HepG2 (cell line): Measurements from ENCODE around the gene TTC16. TPM values are rescaled to one million over a fixed set of nuclear protein-coding genes. Genes with fewer than 3 reads are reported as not detected.

Source experiments
- CEBPG ChIP-seq: IDR thresholded peaks from 2 replicates; pipeline ENCODE4 v1.6.1; 2016
- ESRRA ChIP-seq: sonication (generic); formaldehyde crosslinking; IDR thresholded peaks from 2 replicates; pipeline ENCODE4 v1.5.1; 2020; ENCODE audit warnings: mild to moderate bottlenecking, low read depth, missing genetic modification reagents
- HNRNPUL1 ChIP-seq: fragments of 200-400 bp; formaldehyde crosslinking; IDR thresholded peaks from 2 replicates; pipeline ENCODE4 v1.6.1; 2017; ENCODE audit warnings: low read depth, mild to moderate bottlenecking, low read length, moderate library complexity
- IRX3 ChIP-seq: sonication (generic); formaldehyde crosslinking; IDR thresholded peaks from 2 replicates; pipeline ENCODE4 v1.8.1; 2023; ENCODE audit warnings: mild to moderate bottlenecking, low read depth, missing genetic modification reagents, borderline replicate concordance
- KLF15 ChIP-seq: sonication (generic); formaldehyde crosslinking; IDR thresholded peaks from 2 replicates; pipeline ENCODE4 v1.8.1; 2023; ENCODE audit warnings: borderline replicate concordance, mild to moderate bottlenecking, inconsistent platforms, missing genetic modification reagents, mixed read lengths
- MZF1 ChIP-seq: sonication (generic); formaldehyde crosslinking; IDR thresholded peaks from 2 replicates; pipeline ENCODE4 v1.8.1; 2023; ENCODE audit warnings: mild to moderate bottlenecking, missing genetic modification reagents, borderline replicate concordance
- TCF12 ChIP-seq, 2 experiments: fragments of 450-650 bp in 1 of 2; sonication (generic) in 1 of 2; formaldehyde crosslinking in 1 of 2; IDR thresholded peaks; 2 replicates each; pipeline versions ENCODE4 v1.6.1 to v1.8.0; 2017 to 2022; ENCODE audit warnings: antibody characterized with exemption in 1 of 2, mild to moderate bottlenecking in 1 of 2, missing genetic modification reagents in 1 of 2, moderate library complexity in 1 of 2
- TCF7L2 ChIP-seq: IDR thresholded peaks from 2 replicates; pipeline ENCODE4 v1.6.1; 2011; ENCODE audit warnings: mild to moderate bottlenecking, low read depth, low read length, moderate library complexity
- ZC3H13 ChIP-seq: sonication (generic); formaldehyde crosslinking; IDR thresholded peaks from 2 replicates; pipeline ENCODE4 v1.8.1; 2023; ENCODE audit warnings: mild to moderate bottlenecking, missing genetic modification reagents, moderate library complexity
- ZNF124 ChIP-seq: sonication (generic); formaldehyde crosslinking; IDR thresholded peaks from 2 replicates; pipeline ENCODE4 v1.4.0; 2020; ENCODE audit warnings: missing genetic modification reagents
- ZNF331 ChIP-seq: sonication (generic); formaldehyde crosslinking; IDR thresholded peaks from 2 replicates; pipeline ENCODE4 v1.4.0; 2020; ENCODE audit warnings: missing genetic modification reagents
- ZNF382 ChIP-seq: sonication (generic); formaldehyde crosslinking; IDR thresholded peaks from 2 replicates; pipeline ENCODE4 v1.5.0; 2020; ENCODE audit warnings: missing genetic modification reagents, mild to moderate bottlenecking, borderline replicate concordance
- ZNF792 ChIP-seq: IDR thresholded peaks from 2 replicates; pipeline ENCODE4 v1.6.1; 2016
- ZNF879 ChIP-seq: sonication (generic); formaldehyde crosslinking; IDR thresholded peaks from 2 replicates; pipeline ENCODE4 v1.8.1; 2023; ENCODE audit warnings: missing genetic modification reagents
- polyA plus RNA-seq, 8 experiments: library from polyadenylated mRNA; depleted of rRNA in 3 of 8; stranded (reverse) in 7 of 8; unstranded in 1 of 8; fragments of >200 nt; fragmentation: Illumina TruSeq in 4 of 8; extraction: Trizol in 4 of 8; gene quantifications; 2 replicates each; pipeline versions ENCODE4 v1.2.1 to v1.2.3, GENCODE V29; 2011 to 2016; ENCODE audit warnings: low read depth in 4 of 8, missing spikeins in 1 of 8, mixed read lengths in 1 of 8; ENCODE audit not compliant: insufficient read depth in 1 of 8
- total RNA-seq, 5 experiments: library from RNA; depleted of rRNA; stranded (reverse); fragments of >200 nt; fragmentation: Illumina TruSeq; extraction: Trizol; gene quantifications; 2 replicates each; pipeline ENCODE4 v1.2.3, GENCODE V29; 2016; ENCODE audit warnings: low read depth in 1 of 5
- TF ChIP-seq, protein P1 (sequence below): IDR thresholded peaks from 2 replicates; pipeline ENCODE4 v1.6.1; 2016; ENCODE audit warnings: control low read depth
- TF ChIP-seq, protein P2 (sequence below): sonication (generic); formaldehyde crosslinking; IDR thresholded peaks from 2 replicates; pipeline ENCODE4 v1.8.1; 2023; ENCODE audit warnings: missing genetic modification reagents, inconsistent platforms, borderline replicate concordance
- TF ChIP-seq, protein P3 (sequence below): IDR thresholded peaks from 2 replicates; pipeline ENCODE4 v1.6.1; 2016
- TF ChIP-seq, protein P4 (sequence below): sonication (generic); formaldehyde crosslinking; IDR thresholded peaks from 2 replicates; pipeline ENCODE4 v1.5.0; 2020; ENCODE audit warnings: mild to moderate bottlenecking, low read depth, missing genetic modification reagents, borderline replicate concordance
- TF ChIP-seq, protein P5 (sequence below): sonication (generic); formaldehyde crosslinking; IDR thresholded peaks from 2 replicates; pipeline ENCODE4 v1.5.1; 2020; ENCODE audit warnings: mild to moderate bottlenecking, missing genetic modification reagents, moderate library complexity
- TF ChIP-seq, protein P6 (sequence below): sonication (generic); formaldehyde crosslinking; IDR thresholded peaks from 2 replicates; pipeline ENCODE4 v1.5.0; 2020; ENCODE audit warnings: missing genetic modification reagents, mild to moderate bottlenecking, borderline replicate concordance

Gene TTC16
- total and polyA plus RNA-seq, 2 of the 13 experiments (the other 11 are each of a cell fraction or from before 2014, with no cell fraction given): not detected

DNA sequence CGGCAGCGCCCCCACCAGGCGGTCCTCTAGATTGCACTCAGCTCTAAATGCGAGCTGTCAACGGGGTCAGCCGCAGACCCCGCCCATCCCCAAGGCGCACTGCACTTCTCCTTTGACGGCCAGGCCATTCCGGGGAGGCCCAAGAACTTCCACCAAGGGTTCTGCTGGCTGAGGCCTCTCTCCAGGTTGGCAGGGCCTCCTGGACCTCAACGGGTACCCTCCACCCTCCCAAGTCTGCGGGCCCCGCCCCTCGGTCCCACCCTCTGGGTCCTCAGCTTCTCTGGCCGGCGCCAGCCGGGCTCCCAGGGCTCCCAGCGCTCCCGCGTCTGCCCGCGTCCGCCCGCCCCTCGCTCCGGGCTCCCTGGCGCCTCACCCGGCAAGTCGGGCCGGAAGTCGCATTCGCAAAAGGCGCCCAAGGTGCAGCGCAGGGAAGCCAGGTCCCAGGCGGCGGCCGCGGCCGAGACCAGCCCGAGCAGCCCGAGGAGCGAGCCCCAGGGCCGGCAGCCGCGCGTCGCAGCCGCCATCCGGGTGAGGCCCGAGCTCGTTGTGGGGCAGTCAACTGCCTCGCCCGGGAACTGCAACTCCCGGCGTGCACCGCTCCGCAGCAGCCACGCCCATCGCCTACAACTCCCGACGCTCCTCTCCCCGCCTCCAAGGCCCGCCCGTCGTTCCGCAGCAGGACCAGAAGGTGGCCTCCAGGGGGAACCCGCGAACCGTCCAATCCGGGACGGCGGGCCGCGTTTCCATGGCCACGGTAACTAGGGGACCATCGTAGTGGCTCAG lies 19.1 kb downstream of the TTC16 start, which contains the start of gene TOR2A (continued):
- TF ChIP-seq ESRRA (peak; percentile 31; the same call in 1 of the 2 replicates), HNRNPUL1 (no peak), CEBPG (no peak; the same call in 1 of the 2 replicates), TCF7L2 (no peak), MZF1 (no peak), ZNF382 (CRISPR knock-in tag) (no peak), ZC3H13 (CRISPR knock-in tag) (no peak), ZNF331 (CRISPR knock-in tag) (no peak), ZNF879 (CRISPR knock-in tag) (no peak; the same call in 1 of the 2 replicates), KLF15 (no peak), ZNF124 (CRISPR knock-in tag) (no peak; the same call in 1 of the 2 replicates), IRX3 (CRISPR knock-in tag) (no peak), ZNF792 (CRISPR knock-in tag) (no peak), TCF12 (IDR thresholded peaks at IDR 0.05) (no peak), TCF12 (CRISPR knock-in tag; IDR thresholded peaks at IDR 0.05) (no peak)
- TF ChIP-seq, protein P1, sequence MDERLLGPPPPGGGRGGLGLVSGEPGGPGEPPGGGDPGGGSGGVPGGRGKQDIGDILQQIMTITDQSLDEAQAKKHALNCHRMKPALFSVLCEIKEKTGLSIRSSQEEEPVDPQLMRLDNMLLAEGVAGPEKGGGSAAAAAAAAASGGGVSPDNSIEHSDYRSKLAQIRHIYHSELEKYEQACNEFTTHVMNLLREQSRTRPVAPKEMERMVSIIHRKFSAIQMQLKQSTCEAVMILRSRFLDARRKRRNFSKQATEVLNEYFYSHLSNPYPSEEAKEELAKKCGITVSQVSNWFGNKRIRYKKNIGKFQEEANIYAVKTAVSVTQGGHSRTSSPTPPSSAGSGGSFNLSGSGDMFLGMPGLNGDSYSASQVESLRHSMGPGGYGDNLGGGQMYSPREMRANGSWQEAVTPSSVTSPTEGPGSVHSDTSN: no peak
- TF ChIP-seq, protein P2, sequence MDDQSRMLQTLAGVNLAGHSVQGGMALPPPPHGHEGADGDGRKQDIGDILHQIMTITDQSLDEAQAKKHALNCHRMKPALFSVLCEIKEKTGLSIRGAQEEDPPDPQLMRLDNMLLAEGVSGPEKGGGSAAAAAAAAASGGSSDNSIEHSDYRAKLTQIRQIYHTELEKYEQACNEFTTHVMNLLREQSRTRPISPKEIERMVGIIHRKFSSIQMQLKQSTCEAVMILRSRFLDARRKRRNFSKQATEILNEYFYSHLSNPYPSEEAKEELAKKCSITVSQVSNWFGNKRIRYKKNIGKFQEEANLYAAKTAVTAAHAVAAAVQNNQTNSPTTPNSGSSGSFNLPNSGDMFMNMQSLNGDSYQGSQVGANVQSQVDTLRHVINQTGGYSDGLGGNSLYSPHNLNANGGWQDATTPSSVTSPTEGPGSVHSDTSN: no peak
- TF ChIP-seq, protein P3, sequence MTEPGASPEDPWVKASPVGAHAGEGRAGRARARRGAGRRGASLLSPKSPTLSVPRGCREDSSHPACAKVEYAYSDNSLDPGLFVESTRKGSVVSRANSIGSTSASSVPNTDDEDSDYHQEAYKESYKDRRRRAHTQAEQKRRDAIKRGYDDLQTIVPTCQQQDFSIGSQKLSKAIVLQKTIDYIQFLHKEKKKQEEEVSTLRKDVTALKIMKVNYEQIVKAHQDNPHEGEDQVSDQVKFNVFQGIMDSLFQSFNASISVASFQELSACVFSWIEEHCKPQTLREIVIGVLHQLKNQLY (CRISPR knock-in tag): no peak
- TF ChIP-seq, protein P4, sequence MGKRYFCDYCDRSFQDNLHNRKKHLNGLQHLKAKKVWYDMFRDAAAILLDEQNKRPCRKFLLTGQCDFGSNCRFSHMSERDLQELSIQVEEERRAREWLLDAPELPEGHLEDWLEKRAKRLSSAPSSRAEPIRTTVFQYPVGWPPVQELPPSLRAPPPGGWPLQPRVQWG (CRISPR knock-in tag): no peak
- TF ChIP-seq, protein P5, sequence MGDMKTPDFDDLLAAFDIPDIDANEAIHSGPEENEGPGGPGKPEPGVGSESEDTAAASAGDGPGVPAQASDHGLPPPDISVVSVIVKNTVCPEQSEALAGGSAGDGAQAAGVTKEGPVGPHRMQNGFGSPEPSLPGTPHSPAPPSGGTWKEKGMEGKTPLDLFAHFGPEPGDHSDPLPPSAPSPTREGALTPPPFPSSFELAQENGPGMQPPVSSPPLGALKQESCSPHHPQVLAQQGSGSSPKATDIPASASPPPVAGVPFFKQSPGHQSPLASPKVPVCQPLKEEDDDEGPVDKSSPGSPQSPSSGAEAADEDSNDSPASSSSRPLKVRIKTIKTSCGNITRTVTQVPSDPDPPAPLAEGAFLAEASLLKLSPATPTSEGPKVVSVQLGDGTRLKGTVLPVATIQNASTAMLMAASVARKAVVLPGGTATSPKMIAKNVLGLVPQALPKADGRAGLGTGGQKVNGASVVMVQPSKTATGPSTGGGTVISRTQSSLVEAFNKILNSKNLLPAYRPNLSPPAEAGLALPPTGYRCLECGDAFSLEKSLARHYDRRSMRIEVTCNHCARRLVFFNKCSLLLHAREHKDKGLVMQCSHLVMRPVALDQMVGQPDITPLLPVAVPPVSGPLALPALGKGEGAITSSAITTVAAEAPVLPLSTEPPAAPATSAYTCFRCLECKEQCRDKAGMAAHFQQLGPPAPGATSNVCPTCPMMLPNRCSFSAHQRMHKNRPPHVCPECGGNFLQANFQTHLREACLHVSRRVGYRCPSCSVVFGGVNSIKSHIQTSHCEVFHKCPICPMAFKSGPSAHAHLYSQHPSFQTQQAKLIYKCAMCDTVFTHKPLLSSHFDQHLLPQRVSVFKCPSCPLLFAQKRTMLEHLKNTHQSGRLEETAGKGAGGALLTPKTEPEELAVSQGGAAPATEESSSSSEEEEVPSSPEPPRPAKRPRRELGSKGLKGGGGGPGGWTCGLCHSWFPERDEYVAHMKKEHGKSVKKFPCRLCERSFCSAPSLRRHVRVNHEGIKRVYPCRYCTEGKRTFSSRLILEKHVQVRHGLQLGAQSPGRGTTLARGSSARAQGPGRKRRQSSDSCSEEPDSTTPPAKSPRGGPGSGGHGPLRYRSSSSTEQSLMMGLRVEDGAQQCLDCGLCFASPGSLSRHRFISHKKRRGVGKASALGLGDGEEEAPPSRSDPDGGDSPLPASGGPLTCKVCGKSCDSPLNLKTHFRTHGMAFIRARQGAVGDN (CRISPR knock-in tag): peak; percentile 84
- TF ChIP-seq, protein P6, sequence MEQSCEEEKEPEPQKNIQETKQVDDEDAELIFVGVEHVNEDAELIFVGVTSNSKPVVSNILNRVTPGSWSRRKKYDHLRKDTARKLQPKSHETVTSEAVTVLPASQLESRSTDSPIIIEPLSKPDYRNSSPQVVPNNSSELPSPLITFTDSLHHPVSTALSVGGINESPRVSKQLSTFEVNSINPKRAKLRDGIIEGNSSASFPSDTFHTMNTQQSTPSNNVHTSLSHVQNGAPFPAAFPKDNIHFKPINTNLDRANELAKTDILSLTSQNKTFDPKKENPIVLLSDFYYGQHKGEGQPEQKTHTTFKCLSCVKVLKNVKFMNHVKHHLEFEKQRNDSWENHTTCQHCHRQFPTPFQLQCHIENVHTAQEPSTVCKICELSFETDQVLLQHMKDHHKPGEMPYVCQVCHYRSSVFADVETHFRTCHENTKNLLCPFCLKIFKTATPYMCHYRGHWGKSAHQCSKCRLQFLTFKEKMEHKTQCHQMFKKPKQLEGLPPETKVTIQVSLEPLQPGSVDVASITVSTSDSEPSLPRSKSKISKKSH (CRISPR knock-in tag): no peak
